Activated CD8-positive, alpha-beta memory T cell treated with anti-CD3 and anti-CD28 coated beads, Interleukin-2, amount 50 U/mL, for 24 hours (primary cell): ENCODE data around the gene RHEB.

Experiments
- DNase-seq: peaks from one replicate; pipeline ENCODE4 v3.0.0-alpha.2; 2020; ENCODE audit errors: extremely low read depth

Gene RHEB

DNA sequence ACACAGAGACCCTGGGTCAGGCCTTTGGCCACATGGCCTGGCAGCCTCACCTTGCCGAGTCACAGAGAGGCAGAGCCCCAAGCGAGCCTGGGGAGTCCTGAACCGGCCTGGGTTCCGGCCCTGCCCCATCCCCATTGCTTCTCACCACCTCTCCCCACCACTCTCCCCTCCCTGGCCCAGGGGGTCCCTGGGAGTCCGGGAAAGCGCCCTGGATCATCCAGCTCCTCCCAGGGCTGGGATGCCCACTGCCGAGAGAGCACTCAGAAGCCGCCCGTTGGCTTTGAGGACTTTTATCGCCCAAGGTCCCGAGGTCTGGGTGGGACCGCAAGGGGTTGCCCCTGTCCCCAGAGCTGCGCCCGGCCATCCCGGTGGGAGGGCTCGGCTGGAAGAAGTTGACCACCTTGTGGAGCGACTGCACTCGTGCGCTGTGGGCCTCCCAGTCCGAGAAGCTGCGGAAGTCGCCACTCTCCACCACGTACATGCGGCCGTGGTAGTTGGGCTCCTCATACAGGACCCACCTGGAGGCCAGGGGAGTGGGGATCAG lies 87.9 kb downstream of the RHEB start:
- no peak for DNase-seq

DNA sequence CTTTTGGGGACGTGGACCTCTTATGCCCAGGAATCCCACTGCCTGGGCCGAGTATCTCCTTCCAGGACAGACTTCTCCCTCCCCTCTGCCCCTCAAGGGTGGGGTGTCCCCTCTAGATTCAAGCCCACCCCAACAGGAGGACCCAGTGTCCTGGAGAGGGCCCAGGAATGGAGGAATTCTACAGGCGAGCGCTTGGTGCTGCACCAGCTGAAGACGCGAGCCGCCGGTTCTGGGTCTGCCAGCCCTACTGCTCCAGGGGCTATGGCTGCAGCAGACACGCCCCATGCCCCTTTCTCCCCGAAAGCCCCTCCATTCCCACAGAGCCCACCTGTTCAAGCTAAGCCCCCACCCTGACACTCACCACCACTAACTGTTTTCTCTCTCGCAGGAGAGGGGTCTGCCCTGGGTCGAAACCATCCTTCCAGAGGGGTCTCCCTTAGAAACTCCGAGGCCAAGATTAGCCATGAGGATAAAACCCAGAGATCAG lies 88.4 kb downstream of the RHEB start:
- no peak for DNase-seq

DNA sequence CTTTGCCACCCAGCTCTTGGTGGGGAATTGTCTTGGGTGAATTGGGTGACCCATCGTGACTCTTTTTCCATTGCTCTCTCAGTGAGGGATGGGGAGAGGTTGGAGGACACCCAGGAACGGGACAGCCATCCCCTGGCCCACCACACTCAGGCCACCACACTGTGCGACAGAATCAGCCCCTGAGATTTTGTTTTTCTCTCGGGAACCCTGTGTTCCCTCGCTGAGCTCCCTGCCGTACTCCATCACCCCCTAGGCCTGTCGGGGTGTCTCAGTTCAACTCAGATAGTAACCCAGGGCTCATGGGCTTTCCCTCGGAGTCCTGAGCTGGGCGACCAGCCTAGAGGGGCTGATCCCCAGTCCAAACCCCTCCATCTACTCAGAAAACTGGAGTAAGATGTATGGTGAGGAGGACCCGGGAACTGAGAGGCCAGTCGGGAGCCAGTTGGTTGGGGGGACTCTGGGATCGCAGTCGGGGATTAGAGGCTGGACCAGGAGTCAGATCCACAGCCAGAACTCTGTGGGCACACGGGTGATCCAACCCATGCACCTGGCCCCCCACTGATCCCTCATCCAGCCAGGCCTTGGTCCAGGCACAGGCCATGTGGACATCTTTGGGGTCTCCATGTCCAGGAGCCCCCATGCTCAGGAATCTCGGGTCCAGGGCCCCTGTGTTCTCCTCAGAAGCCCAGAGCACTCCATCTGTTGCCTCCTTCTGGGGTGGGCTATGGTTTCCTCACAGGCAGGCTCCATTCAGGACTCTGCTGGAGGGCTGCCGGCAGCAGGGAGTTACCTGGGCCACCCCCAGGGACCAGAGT lies 89.1 kb downstream of the RHEB start:
- DNase-seq: no peak

DNA sequence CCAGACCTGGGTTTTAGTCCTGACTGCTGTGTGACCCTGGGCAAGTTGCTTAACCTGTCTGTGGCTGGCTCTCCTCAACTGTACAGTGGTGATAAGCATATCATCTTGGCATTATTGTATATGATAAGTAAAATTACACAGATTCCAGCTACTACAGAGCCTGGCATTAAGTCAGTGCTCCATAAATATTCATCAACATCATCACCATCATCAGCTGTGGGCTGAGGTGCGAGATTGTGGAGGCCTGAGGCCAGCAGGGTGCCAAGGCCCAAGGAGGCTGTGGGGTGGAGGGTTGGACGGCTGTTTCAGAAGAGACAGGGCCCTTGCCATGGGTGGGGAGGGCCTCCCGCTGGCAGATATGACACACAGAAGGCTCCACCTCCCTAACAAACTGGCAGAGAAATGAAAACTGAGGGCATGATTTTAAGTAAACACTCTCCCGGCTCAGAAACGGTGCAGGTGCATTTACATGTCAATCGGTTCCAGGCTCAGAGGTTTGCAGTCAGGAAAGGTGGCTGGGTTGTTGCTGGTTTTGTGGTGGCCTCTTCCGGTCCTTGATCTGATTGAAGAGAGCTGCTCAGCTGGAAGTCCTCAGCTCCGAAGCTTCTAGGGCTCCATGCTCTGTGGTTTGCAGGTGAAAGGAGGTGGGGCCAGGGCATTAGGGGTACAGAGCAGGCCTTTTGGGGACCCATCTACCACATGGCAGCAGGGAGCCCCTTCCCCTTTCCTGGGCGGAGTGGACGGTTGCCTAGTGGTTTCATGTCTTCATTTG lies 89.9 kb downstream of the RHEB start:
- DNase-seq: no peak

DNA sequence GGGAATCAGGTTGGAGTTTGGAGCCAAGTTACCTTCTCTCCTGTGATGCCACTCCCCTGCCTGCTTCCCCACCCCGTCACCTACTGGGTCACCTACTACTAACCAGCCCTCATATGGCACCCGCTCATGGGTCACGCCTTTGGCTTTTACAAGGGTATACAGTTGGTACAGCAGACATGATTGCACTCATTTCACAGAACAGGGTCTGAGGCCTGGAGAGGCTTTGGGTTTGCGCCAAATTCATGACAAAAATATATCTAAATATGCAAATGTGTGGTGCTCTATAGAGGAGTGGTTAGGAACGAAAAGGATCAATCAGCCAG lies 90.5 kb downstream of the RHEB start:
- DNase-seq: no peak

DNA sequence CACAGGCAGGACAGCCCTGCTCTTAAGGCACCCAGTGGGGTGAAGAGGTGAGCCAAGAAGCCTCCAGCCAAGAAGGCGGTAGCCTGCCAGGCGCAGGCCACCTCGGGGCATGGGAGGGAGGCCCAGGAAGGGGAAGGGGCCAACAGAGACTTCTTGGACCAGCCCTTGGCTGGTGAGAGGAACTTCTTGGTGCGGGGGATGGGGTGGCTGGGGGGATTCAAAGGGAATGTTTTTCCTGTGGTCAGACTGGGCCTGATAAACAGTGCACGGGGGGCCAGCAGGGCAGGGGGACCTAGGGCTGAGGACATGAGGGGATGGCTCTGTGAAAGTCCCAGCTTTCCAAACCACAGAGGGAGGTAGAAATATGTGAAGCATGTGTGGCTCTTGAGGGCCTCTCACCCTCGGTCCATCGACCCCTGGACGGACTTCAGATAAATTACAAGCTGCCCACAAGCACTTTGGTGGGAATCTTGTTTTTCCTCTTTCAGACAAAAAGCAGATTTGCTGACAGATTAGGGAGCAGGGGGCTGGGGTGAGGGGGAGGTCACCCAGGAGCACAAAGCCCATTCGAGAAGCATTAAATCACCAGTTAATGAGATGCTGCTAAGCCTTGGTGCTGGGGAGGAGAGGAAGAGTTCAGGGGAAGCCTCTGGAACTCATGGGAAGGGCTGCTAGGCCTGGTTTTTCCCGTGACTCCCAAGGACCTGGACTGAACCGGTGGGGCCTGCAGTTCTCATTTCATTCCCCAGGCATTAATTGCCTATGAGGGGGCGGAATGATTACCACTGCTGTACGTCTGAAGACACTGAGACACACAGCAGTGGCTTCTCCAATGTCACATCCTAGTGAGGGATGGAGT lies 91.1 kb downstream of the RHEB start:
- DNase-seq: no peak

DNA sequence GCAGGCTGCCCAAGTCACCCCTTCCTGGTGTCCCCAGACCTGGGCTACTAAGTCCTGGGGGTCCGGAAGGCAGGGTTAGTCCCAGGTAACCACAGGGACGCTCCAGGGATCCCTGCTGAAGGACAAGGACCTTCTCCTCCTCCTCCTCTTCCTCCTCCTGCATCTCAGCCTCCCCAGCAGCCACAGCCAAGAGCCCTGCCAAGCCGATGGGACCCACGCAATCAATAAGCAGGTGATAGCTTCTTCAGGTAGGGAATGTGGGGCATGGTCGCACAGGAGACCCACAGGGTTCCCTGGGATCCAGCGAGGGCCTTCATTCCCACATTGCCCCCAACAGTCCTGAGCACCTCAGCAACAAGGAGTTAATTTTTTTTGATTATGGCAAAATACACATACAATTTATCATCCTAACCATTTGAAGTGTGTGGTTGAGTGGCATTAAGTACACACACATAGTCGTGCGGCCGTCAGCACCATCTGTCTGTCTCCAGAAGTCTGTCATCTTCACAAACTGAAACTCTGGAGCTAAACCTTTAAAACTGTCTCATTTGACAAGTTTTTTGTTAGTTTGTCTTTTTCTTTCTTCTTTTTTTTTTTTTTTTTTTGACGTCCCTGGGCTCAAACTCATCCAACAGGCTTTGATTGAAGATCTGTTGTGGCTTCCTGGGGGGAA lies 91.9 kb downstream of the RHEB start:
- DNase-seq: no peak

DNA sequence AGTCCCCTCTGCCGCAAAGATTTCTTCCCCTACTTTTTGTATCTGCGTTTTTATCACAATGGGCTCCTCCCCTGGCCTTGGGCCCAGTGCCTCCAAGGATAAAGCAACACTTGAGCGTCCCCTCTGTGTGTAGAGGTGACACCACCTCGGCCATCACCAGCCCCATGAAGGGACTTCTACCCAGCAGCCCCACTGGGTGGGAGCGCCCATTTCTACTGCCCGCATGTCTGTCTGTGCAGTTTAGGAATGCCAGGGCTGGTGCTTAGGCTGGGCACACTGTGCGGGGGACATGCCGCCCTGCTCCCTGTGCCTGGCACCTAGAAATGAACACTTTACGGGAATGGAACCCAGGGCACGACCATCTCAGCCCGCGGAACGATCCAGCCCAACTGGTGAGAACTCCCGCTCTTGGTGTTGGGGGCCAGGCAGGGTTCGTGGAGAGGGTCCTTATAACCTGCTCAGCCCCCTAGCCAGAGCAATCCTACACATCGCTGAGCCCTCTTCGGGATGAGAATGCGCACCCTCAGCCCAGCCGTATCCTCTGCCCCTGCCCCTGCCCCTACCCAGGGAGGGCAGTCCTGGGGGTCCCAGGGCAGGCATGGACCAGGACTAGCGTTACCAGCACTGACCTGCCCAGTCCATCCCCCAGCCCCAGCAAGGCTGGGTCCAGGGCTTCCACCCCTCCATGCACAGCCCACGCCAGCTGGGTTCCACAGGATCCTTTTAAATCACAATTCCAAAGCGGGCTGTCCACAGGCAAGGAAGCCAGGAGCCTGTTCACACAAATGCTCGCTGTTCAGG lies 92.6 kb downstream of the RHEB start:
- DNase-seq: no peak

DNA sequence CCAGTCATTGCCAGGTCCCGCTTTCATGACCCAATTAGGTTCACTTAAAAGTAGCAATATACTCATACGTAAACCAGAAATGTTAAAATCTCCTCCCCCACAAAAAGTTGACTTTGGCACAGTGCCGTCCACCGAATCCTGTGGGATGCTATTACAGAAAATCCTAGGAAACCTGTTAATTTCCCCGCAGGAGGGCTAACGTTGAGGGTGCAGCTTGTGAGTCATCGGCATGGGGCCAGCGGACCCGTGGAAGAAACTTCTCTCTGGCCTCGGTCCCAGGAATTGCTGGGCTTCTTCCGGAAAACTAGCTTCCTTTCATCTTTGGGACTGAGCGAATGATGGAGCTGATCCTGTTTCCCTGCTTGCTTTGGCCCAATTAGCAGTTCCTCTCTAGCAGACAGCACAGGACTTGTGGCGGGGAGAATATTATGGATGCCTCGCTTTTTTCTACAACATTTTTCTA lies 93.2 kb downstream of the RHEB start:
- DNase-seq: no peak

DNA sequence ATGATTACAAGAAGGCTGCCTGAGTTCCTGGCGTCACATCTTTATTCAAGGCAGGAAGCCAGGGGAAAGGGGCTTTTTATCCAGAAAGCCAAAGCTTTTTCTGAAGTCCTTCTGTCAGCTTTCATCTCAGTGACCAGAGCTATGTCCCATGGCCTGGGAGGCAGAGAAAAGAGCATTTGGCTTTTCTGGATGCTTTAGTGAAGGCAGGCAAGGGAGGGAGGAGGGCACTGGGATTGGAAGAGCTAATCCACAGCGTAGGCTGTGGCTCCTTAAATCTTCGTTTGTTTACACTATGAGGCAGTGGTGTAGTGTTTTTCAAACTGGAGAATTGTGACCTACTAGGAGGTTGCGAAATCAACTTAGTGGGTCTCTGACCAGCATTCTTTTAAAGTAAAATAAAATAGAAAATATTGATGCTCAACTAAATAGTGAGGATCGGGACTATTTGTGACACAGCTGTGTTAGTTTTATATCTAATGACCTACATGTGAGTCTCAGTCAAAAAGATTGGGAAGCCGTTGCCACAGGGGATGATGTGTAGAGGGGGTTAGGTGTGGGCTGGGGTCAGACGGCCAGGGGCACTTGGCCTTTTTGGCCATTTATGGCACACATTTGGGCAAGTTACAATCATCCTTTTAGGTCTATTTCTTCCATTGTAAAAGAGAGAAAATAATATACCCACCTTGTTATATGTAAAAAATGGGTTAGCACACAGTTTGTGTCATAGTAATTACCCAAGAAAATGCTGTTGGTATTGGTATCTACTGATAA lies 93.8 kb downstream of the RHEB start:
- no peak for DNase-seq

DNA sequence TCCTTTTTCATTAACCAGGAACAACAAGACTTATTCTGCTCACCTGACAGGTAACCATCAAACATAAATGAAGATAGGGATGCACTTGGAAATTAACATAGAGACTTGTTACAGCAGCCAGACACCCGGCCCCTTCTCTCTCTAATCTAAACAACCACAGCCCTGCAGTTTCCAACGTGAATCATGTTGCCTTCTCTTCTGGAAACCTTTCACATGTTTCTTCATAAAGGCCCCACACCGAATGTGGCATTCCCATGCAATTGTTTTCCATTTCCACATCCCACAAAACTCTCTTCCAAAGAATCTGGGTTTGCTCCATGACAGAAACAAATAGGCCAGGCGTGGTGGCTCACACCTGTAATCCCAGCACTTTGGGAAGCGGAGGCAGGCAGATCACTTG lies 94.9 kb downstream of the RHEB start:
- DNase-seq: no peak

DNA sequence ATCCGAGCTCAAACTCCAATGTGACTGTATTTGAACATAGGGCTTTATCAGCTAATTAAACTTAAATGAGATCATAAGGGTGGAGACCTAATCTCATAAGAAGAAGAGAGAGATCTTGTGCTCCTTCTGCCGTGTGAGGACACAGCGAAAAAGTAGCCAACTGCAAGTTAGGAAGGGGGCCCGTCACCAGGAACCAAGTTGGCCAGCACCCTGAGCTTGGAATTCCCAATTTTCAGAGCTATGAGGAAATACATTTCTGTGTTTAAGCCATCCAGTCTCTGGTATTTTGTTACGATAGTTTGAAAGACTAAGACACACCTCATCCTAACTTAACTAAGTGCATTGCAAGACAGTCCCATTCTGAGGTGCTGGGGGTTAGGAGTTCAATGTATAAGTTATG lies 95.8 kb downstream of the RHEB start:
- DNase-seq: no peak

DNA sequence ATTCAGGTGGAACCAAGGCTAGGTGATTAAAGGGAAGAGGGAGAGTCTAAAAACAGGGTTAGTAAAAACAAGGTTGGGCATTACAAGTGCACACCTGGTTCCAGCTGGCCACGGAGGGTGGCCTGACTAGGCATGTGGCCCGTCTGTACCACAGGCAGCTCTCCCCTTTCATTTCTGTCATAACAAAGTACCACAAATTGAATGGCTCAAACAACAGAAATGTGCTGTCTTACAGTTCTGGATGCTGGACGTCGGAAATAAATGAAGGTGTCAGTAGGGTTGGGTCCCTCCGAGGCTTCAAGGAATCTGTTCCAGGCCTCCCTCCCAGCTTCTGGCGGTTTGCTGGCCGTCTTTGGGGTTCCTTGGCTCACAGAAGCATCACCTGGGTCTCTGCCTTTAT lies 96.5 kb downstream of the RHEB start:
- no peak for DNase-seq

DNA sequence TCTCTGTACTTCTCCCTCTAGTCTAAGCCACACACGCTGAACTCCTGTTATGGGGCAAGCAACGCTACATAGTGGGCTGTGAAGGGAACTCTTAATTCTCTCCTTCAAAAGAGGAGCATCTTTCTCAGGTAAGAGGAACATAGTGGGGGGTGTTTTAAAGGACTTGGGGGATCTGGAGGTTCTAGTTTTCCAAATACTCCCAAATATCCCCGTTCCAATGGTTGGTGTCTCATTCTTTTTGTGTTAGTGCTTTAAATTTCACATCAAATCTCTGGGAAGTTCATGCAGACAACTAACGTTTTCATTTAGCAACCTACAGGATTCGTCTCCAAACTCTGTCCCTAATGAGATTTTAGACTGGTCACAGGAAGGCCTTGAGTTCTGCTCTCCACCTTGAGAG lies 97.5 kb downstream of the RHEB start:
- DNase-seq: no peak

DNA sequence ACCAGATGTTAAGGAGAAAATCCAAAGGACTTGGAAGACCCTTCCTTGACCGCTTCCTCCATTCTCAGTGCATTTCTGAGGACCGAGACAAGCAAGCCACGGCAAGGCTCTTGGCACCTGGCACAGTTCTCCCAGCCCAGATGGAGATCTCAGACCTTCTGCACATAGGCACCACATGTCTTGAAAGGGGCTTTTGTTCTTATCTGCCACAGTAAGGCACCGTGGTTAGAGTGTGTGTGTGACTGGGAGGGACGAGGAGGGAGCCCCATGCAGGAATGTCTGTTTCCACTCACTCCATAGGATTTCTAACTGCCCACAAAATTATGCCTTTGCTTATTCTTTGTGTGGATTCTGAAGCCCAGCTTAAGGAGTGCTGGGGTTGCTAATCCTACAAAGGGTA lies 99.6 kb downstream of the RHEB start:
- no peak for DNase-seq

DNA sequence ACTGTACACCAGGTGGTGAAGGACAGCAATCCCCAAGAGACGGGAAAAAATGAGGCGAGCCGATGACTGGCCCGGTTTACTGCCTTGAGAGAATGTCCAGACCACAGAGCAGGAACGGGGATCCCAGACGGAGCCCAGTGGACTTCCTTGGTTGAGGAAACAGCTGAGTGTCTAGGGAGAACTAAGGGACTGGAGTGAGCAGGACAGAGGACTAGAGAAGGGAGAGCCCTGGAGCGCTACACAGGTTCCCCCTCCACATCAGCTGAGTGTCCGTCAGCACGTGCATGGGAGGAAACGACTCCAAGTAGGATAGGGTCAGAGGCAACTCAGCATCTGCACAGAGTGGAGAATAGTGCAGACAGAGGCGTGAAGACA lies 102.8 kb downstream of the RHEB start:
- DNase-seq: no peak

DNA sequence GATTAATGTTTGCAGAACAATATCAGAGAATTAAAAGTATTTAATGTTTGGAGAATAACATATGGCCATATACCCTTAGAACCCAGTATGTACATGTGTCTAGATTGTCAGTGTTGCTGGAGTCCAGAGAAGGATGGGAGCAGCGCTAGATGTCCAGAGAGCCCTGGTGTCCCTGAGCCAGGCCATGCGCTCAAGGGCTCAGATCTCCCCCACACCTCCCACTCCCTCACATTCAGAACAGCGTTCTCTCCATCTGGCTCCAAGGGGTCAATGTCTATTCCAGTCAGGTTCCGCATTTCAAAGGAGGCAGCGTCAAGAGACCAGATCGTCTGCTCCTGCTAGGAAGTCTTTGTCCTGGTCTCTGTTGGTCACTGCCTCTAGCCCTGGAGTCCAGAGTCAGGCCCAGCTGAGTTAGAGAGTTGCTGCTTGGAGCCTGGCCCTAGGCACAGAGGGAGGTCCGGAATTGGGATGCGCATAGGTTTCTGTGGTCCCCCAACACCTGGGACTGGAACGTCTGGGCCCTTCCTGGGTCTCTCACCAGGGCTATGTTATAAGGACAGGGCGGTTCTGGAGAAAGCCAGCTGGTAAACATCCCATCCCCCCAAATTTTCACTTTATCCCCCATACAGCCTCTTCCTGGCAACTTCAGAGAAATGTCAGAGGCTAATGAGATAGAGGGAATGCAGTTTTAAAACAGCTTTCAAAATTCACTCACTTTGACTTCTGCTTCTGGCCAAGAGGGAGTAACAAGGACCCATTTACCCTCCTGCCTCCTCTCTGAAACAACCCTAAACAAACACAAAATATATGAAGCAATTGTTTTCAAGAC lies 103.4 kb downstream of the RHEB start:
- no peak for DNase-seq
